Esophagus muscularis mucosa (tissue), 4 donors: ENCODE data around the gene SSX3. TPM values are rescaled to one million over a fixed set of nuclear protein-coding genes. Genes with fewer than 3 reads are reported as not detected.

Experiments
- DNase-seq: peaks from one replicate; pipeline ENCODE4 v3.0.0-alpha.2; 2017; ENCODE audit errors: extremely low spot score
- H3K27ac ChIP-seq, 4 donors: fragments of 200-600 bp; sonication (generic); replicated peaks in 1 of 4; 1 replicate in 3 of 4; 2 replicates in 1 of 4; pipeline ENCODE4 v1.5.1; 2016 to 2019; ENCODE audit warnings: mild to moderate bottlenecking in 1 of 4
- H3K27me3 ChIP-seq, 4 donors: fragments of 200-600 bp; sonication (generic); one replicate each; pipeline versions ENCODE4 v1.5.1 to v1.6.0; 2016 to 2019
- H3K36me3 ChIP-seq, 4 donors: fragments of 200-600 bp; sonication (generic); one replicate each; pipeline ENCODE4 v1.5.1; 2016 to 2019
- H3K4me1 ChIP-seq, 4 donors: fragments of 200-600 bp; sonication (generic); one replicate each; pipeline ENCODE4 v1.5.1; 2016 to 2019
- H3K4me3 ChIP-seq, 4 donors: fragments of 200-600 bp; sonication (generic); 1 replicate in 2 of 4; 2 replicates in 2 of 4; pipeline ENCODE4 v1.5.1; 2016 to 2019; ENCODE audit warnings: mild to moderate bottlenecking in 4 of 4, moderate library complexity in 1 of 4
- H3K9me3 ChIP-seq, 4 donors: fragments of 200-600 bp; sonication (generic); 1 replicate in 3 of 4; 2 replicates in 1 of 4; pipeline ENCODE4 v1.5.1; 2016 to 2019
- CTCF ChIP-seq, 3 experiments: fragments of 200-600 bp in 2 of 3; fragments of 450-650 bp in 1 of 3; sonication (generic) in 2 of 3; IDR thresholded peaks; one replicate each; pipeline ENCODE4 v1.5.1; 2017 to 2019; ENCODE audit warnings: antibody characterized with exemption in 3 of 3, mild to moderate bottlenecking in 2 of 3, moderate library complexity in 1 of 3
- EP300 ChIP-seq: sonication (generic); formaldehyde crosslinking; IDR thresholded peaks from one replicate; pipeline ENCODE4 v1.6.1; 2017; ENCODE audit warnings: antibody characterized with exemption
- POLR2A ChIP-seq: fragments of 450-650 bp; IDR thresholded peaks from one replicate; pipeline ENCODE4 v1.6.1; 2017; ENCODE audit warnings: antibody characterized with exemption, moderate library complexity, mild to moderate bottlenecking, low read depth
- POLR2AphosphoS5 ChIP-seq, 2 donors: sonication (generic); formaldehyde crosslinking; IDR thresholded peaks; one replicate each; pipeline ENCODE4 v1.6.1; 2017; ENCODE audit warnings: antibody characterized with exemption in 2 of 2
- WGBS: methylation state at CpG from one replicate; pipeline ENCODE4 v1.1.5; 2018; 5-methylcytosine and 5-hydroxymethylcytosine counted together
- intact Hi-C: fragments of 100-400 bp; cut with DNase I; formaldehyde crosslinking; loops from one replicate; pipeline ENCODE4 v1.15.1; 2023
- small RNA-seq, 3 donors: library from RNA; depleted of rRNA; stranded (forward); fragments of <200 nt; gene quantifications; one replicate each; pipeline ENCODE3, GENCODE V24; 2016
- total RNA-seq, 4 donors: library from RNA; depleted of rRNA; stranded (reverse); fragments of >200 nt; gene quantifications; one replicate each; pipeline versions ENCODE4 v1.1.0 to v1.2.1, GENCODE V29; 2016

SSX3 gene
- total RNA-seq, 4 donors from 2014 or later, result not detected

GRCh38 chrX:48306175-48306574, 50.3 kb downstream of the SSX3 start:
- H3K4me1 ChIP-seq, result no peaks in the 10 kb centered on the region
- H3K36me3 ChIP-seq, result no peaks in the 10 kb centered on the region
- WGBS, result 84% methylated on average over 11 of the region's 11 CpGs
- no peak for TF ChIP-seq CTCF (IDR thresholded peaks at IDR 0.05)
- TF ChIP-seq POLR2A, result no peak
- no peak for TF ChIP-seq POLR2AphosphoS5 (IDR thresholded peaks at IDR 0.05)
- TF ChIP-seq EP300, result no peak
- H3K27ac ChIP-seq, result no peak overlapping the region
- no peaks in the 10 kb centered on the region for H3K9me3 ChIP-seq
- DNase-seq, result no peak
- H3K27me3 ChIP-seq, result no peaks in the 10 kb centered on the region
- intact Hi-C loops, result no loop called here
- H3K4me3 ChIP-seq, result no peak overlapping the region

Small RNA genes lying within 50 kb of the gene (small RNA-seq; reads per million reads assigned to genes)
- gene AL606490.7 (0 reads per million in 3 donors), gene AL606490.9 (0 reads per million in 3 donors)

Other genes starting within 250 kb of the SSX3 start
- gene SPACA5B, start 226.1 kb downstream of the SSX3 start, total RNA-seq, result not detected
- not detected for gene SSX5, start 159.9 kb downstream of the SSX3 start, total RNA-seq
- not detected for gene SSX1, start 101.3 kb downstream of the SSX3 start, total RNA-seq
- not detected for gene SSX4, start 26.8 kb upstream of the SSX3 start, total RNA-seq
- not detected for gene SSX4B, start 55.3 kb upstream of the SSX3 start, total RNA-seq
- gene SLC38A5, start 113.6 kb upstream of the SSX3 start, total RNA-seq, result 1 to 10 TPM; 2.5 to 7.9 (median 7.4) TPM
- gene FTSJ1, start 119.5 kb upstream of the SSX3 start, total RNA-seq, result 10 to 100 TPM; 38.5 to 47.3 (median 43.9) TPM
- 10 to 100 TPM; 15.0 to 21.5 (median 18.9) TPM for gene PORCN, start 152.3 kb upstream of the SSX3 start, total RNA-seq
- gene EBP, start 165.1 kb upstream of the SSX3 start, total RNA-seq, result 10 to 100 TPM; 15.7 to 20.7 (median 17.4) TPM
- 10 to 100 TPM; 10.3 to 22.4 (median 16.4) TPM for gene TBC1D25, start 183.0 kb upstream of the SSX3 start, total RNA-seq
- gene RBM3, start 217.8 kb upstream of the SSX3 start, total RNA-seq, result 100 to 1,000 TPM in 3 of 4 donors, 10 to 100 TPM in 1; 94.0 to 204 (median 156) TPM
- 100 to 1,000 TPM; 123 to 166 (median 152) TPM for gene WDR13, start 240.8 kb upstream of the SSX3 start, total RNA-seq